Stimulated activated CD8-positive, alpha-beta memory T cell treated with anti-CD3 and anti-CD28 coated beads, Interleukin-4, amount 100 ng/mL, for 48 hours (primary cell): ENCODE results near the gene SHF.
A peak's percentile ranks its signal among the peaks of the same experiment; 100 is the strongest.
"Not testable (repeated sequence)": the region's sequence is repeated elsewhere in the genome, so short reads cannot be mapped to it uniquely, and the experiment has no call there.

Experiments used
- DNase-seq: peaks from one replicate; pipeline ENCODE4 v3.0.0-alpha.2; 2020

Gene SHF, protein sequence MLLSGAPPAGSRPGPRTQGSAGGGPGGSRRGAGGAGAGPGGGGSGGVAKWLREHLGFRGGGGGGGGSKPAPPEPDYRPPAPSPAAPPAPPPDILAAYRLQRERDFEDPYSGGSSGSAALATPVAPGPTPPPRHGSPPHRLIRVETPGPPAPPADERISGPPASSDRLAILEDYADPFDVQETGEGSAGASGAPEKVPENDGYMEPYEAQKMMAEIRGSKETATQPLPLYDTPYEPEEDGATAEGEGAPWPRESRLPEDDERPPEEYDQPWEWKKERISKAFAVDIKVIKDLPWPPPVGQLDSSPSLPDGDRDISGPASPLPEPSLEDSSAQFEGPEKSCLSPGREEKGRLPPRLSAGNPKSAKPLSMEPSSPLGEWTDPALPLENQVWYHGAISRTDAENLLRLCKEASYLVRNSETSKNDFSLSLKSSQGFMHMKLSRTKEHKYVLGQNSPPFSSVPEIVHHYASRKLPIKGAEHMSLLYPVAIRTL

DNA sequence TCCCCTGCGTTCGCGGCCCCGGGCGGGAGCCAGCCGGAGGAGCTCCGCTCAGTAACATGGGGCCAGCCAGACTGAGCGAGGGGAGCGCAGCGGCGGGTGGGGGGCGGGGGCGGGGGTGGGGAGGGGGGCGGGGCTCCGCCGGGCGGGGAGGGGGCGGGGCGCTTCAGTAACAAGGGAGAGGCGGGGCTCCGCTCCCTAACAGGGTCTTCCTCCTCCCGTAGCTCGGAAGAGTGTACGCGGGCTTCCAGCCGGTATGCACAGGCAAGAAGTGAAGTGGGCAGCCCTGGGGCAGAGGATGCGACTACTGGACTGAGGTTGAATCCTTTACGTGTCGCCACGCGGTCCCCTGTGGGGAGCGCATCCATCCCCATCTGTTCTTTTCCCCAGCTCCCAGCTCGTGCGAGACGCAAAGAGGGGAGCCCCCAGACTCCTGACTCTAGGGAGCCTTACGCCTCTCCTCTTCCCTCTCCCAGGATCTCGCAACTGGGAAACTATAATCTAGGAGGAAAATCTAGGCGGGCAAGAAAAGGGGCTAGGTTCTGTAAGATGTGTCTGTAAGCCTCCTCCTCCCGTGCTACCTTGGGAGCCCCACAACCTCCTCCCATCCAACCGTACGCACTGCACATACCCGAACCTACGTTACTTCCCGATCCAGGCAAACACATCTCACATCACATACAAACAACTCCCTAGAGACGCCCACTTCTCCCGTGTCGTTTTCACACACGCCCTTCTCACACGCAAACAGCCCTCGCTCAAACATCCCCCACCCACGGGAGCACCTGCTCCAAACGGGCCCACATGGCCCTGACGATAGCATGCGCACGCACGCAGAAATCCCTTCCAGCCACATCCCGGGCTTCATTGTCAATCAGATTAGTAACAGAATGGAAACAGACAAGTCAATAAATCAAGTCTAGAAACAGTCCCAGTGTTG, at the start of gene SHF:
TSS of gene SHF (minus strand) at position 73 of the 937 bp plus-strand sequence. CDS start at position 58, 15 bp downstream.
- peak; percentile 82 for DNase-seq

DNA sequence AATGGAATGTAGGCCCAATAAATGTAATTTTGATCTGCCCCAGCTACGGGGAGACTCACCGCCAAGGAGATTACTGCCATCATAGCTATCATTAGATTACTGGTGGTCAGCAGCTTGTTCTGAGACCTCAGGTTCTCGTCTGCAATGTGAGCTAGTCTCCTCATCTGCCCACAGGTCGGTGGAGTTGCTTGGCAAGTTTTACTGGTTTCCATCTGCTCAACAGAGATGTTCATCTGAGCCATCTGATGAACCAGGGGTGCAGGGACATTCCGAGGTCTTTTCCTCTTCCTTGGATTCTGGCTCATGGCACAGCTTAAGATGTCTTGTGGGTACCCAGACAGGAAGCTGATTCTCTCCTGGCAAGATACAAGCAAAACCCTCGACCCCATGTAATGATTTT, 49.0 kb upstream of the SHF start:
- not testable (repeated sequence) for DNase-seq

DNA sequence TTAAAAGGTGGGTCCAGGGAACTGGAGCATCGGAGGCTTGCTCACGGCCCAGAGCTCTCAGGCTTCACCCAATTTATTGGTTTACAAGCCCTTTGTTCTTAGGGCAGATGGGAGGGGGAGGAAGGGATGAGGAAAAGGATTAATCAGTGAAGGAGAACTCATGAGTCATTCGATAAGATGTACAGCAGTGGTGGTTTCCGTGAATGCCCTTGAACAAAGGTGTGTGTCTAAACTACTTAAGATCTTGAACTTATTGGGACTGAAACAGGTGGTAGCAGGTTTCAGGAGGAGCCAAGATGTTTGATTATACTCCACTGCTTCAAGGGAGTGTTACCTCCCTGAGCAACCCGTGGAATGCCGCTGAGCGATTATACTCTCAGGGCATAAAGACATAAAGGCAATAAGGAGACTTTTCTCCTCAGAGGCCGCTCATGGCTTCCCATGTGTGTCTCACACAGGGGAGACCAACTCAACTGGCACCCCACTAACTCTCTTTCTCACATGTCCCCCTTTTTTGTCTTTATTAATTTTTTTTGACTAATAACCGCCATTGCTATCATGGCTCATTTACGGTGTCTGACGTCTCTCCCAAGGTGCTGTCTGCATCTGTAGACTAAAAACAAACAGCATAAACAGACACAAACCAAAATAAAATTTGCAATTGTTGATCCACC, 46.9 kb upstream of the SHF start:
- no peak for DNase-seq

GRCh38 chr15:45231864-45232562, 44.2 kb upstream of the SHF start:
- no peak for DNase-seq

GRCh38 chr15:45231132-45231531, 43.4 kb upstream of the SHF start:
- no peak for DNase-seq

DNA sequence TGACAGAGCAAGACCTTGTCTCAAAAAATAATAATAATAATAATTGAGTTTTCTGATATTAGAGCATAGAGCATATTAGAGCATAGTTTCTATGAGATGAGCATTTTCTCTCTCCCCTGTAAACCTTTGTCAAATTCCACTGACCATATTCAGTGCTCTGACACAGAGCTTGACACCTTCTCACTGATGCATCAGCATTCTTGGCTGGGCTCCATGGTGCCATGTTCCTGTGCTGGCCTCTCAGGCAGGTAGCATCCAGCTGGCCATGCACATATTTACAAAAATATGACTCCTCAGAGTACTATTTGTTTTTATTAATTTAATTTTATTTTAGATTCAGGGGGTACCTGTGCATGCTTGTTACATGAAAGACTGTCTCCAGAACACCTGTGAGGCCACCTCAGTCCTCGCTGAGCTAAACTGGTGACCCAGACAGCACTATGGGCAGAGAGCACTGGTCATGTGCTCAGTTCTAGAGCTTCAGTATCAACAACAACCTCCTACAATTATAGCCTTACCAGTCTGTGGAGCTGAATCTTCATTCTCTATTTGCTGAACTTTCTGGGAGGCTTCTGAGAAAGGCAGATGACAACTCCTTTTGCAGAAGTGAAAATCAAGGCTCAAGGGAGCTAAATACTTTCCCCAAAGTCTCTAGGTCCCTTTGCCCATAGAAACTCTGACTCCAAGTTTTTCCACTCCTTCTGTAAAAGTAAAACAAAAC, 42.6 kb upstream of the SHF start:
- DNase-seq: no peak

DNA sequence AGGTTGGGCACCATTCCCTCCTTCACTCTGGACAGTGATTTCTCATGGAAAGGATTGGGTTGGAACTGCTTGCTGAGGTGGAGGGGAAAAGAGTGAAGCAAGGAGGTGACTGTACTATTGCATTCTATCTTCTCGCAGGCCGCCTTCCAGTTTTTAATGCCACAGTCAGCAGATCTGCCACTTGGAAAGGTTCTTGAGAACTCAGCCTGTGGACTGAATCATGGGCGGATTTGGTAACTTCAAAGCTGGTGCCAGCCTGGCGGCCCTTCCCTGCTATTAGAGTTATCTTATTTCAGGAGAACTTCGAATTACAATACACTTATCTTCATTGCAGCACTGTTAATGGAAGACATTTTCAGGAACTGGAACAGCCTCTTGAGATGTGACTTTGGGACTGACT, 41.2 kb upstream of the SHF start:
- DNase-seq: no peak

- no peak for DNase-seq
These were observed 37.9 kb upstream of the SHF start for GRCh38 chr15:45225506-45226273.

GRCh38 chr15:45224621-45225217, 37.0 kb upstream of the SHF start:
- no peak for DNase-seq

DNA sequence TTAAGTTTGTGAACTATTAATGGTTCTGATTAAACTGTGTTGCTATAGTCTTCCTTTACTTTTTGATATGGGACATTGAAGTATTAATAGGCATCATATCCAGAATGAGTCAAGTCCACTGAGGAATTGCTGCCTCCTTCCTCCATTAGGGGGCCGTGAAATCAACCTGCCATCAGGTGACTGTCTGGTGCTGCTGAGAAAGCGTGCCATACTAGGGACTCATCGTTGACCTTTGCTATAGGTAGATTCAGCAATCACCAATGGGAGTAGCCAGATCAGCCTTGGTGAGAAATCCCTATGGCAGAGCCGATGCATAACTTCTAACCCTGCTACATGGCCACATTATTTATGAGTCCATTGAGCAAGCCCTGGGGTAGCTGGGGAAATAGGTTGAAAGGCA, 34.2 kb upstream of the SHF start:
- DNase-seq: no peak

DNA sequence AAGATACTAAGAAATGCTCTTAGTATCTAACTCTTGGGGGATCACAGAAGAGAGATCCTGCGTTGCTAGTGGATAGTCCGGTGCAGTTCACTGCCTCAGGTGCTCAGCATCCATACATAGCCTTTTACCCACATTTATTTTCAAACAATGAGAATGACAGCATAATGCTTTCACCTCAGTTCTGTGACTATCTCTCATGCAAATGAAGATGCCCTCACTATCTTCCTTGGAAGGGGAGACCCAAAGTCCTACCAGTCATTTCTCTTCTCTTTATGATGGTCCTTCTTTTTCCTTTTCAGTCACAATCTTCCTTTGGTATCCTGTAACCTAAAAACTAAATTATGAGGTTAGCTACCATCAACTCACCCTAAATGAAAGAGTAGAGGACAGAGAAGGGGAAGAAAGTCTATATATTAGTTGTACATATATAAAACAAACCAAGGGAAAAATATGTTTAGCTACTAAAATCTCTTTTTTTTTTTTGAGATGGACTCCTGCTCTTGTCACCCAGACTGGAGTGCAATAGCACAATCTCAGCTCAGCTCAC, 33.4 kb upstream of the SHF start:
- DNase-seq: no peak

GRCh38 chr15:45212493-45212892, 24.7 kb upstream of the SHF start:
- DNase-seq: no peak

DNA sequence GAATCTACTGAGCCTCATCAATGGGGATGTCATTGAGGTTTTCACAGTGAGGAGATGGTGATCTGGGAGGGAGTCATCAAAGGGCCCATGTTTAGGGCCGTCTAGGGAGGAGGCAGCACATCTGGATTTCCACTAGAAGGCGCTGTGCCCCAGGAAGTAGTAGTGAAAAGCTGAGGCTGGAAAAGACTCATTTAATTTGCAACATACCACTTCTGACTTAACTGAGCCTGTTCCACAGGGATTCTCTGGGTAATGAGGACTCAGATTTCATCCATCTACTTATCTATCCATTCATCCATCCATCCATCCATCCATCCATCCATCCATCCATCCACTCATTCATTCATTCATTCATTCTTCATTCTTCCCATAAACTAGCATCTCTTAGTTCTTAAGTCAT, 17.4 kb upstream of the SHF start:
- peak; percentile 75 for DNase-seq

DNA sequence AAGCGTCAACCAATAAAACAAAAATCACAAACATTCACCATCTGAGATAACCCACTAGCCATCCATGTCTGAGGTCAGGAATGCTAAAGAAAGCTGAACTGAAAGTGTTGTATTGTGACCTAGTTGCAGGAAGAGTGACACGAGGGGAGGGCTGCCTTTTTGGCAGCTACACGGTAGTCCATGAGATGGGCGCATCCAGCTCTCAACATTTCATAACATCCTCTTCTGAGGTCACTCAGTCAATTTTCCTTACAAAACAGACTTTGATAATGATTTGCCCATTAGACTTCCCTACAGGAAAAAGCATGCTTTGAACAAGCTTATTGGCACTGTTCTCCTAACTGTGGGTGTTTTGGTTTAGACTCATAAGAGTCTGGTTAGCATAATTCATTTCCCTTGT, 15.4 kb upstream of the SHF start:
- no peak for DNase-seq

DNA sequence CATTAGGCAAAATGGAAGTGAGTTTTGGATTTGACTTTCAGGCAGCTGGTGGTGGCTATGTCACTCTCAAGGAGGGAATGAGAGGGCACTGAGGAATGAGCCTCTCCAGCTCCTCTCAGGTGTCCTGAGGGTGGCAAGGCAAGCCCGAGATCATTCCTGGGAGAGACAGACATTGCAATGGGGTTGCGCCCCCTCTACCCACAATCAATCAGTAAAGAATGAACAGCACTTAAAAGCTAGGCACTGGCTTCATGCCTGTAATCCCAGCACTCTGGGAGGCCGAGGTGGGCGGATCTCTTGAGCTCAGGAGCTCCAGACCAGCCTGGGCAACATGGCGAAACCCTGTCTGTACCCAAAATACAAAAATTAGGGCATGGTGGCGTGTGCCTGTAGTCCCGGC, 14.1 kb upstream of the SHF start:
- no peak for DNase-seq

DNA sequence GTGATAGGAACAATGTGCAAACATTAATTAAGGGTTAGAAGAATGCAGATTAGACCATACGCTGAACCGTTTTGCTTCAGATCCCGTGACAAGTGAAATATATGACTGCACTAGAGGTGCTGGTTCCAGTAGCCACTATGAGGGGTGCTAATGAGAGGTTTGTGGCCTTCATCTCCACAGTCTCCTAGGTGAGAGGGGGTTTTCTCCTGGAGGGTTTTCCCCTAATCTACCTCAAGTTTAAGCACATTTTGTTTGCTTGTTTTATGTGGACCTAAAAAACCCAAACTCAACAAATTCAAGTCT, 13.7 kb upstream of the SHF start:
- DNase-seq: no peak

DNA sequence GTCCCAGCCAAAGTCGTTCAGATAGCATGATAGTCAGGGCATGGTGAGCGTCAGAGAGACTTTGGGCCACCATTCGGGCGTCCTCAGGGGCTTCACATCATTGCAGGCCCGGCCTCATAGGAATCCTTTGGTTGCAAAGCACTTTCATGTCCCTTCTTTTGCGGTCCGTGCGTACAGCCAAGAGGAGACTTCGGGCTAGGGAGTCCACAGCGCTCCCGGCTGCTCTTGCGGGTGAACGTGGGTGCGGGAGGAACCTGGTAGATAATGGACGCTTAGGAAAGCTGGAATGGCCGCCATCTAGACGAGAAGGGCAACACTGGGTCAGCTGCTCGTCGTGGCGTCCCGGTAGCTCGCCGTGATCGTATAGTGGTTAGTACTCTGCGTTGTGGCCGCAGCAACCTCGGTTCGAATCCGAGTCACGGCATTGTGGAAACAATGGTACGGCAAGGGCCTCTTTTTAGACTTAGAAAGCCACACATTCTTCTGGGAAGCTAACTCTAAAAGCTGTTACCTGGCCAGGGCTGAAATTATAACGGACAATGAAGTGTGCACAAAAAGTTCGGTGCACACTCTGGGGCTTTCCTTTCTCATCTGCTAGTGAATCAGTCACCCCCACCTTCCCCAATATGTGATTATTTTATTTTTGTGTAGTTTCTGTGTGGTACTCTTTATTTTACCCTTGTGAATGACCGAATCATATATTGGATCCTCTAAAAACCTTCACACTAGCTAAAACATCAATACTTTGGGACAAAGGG, 13.2 kb upstream of the SHF start:
- peak; percentile 93 for DNase-seq

DNA sequence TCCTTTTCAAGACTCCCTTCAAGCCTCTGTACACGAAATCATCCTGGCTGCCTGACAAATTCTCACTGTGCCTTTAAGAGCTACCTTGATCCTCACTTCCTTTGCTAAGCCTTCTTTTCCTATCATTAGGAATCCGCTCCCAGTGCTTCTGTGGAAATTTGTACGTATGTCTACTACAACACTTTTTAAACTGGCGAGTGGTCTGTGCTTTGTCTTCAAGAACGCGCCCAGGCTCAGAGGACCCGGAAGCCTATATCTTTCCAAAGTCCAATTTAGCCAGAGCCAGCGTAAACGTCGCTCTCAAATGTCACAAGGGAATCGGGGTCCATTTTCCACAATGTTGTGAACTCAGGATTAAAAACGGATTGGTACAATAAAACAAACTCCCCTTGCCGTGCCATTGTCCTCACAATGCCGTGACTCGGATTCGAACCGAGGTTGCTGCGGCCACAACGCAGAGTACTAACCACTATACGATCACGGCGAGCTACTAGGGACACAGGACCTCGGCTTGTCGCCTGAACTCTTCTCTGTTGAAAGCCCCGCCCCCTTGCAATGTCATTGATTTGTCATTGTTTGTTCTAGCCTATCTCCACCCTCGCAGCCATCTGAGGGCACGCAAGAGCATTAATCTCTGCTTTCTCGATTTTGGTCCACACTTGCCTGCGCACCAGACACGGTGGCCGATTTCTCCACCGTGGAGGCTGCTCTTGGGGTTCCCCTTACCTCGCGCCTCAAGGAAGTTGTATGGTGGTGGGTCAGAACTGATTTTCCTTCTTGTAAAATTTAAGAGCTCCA, 12.4 kb upstream of the SHF start:
- DNase-seq: peak; percentile 99
